Duodenal mucosa (tissue), 2 donors: ENCODE results near the gene TRANK1.
"Not testable (repeated sequence)": the region's sequence is repeated elsewhere in the genome, so short reads cannot be mapped to it uniquely, and the experiment has no call there.

ENCODE experiments used
- H3K27ac ChIP-seq: one replicate; pipeline ENCODE4 v1.7.0; 2013; ENCODE audit warnings: low read depth, low read length
- H3K27me3 ChIP-seq, 2 donors: one replicate each; pipeline ENCODE4 v1.7.0; 2013; ENCODE audit warnings: low read length in 2 of 2, control low read depth in 1 of 2; ENCODE audit not compliant: insufficient read depth in 2 of 2, control insufficient read depth in 1 of 2
- H3K36me3 ChIP-seq, 2 donors: one replicate each; pipeline ENCODE4 v1.7.0; 2013; ENCODE audit warnings: low read length in 2 of 2, control low read depth in 1 of 2; ENCODE audit not compliant: insufficient read depth in 2 of 2, control insufficient read depth in 1 of 2
- H3K4me1 ChIP-seq, 2 donors: one replicate each; pipeline ENCODE4 v1.7.0; 2013; ENCODE audit warnings: low read length in 2 of 2, control low read depth in 1 of 2; ENCODE audit not compliant: insufficient read depth in 2 of 2, control insufficient read depth in 1 of 2
- H3K4me3 ChIP-seq, 2 donors: one replicate each; pipeline ENCODE4 v1.7.0; 2013; ENCODE audit warnings: low read length in 2 of 2, low read depth in 1 of 2
- H3K9ac ChIP-seq, 2 donors: one replicate each; pipeline ENCODE4 v1.7.0; 2013; ENCODE audit warnings: low read length in 2 of 2, low read depth in 1 of 2
- H3K9me3 ChIP-seq, 2 donors: one replicate each; pipeline ENCODE4 v1.7.0; 2013; ENCODE audit warnings: low read length in 2 of 2, control low read depth in 1 of 2; ENCODE audit not compliant: control insufficient read depth in 1 of 2

TRANK1 gene

DNA sequence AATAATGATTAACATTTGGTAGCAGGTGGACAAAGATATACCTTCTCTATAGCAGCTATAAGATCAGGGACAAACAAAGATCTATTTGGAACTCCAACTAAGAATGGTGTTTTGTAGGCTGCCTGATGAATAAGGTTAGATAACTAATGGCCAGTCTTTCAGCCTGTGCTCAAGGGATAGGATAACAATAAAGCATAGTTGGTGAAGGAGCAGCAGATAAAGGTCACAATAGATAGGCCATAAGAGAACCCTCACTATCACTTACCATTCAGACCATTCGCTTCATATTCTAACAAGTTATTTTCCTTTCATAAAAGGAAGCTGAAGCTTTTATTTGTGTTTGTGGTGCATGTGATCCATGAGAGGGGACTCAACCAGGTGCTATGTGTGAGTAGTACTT, 28.3 kb upstream of the TRANK1 start:
- no peak overlapping the region for H3K4me3 ChIP-seq
- no peaks in the 10 kb centered on the region for H3K36me3 ChIP-seq
- no peak overlapping the region for H3K27ac ChIP-seq
- peaks cover 0 to 4% of the 10 kb centered on the region in 2 donors for H3K4me1 ChIP-seq
- H3K9ac ChIP-seq = no peak overlapping the region
- peaks cover 0 to 4% of the 10 kb centered on the region in 2 donors for H3K9me3 ChIP-seq
- no peaks in the 10 kb centered on the region for H3K27me3 ChIP-seq

GRCh38 chr3:36972163-36972562, 27.3 kb upstream of the TRANK1 start:
- peaks cover 0 to 4% of the 10 kb centered on the region in 2 donors for H3K4me1 ChIP-seq
- no peaks in the 10 kb centered on the region for H3K27me3 ChIP-seq
- H3K9me3 ChIP-seq = peaks cover 0 to 4% of the 10 kb centered on the region in 2 donors
- no peak overlapping the region for H3K9ac ChIP-seq
- no peak overlapping the region for H3K27ac ChIP-seq
- no peaks in the 10 kb centered on the region for H3K36me3 ChIP-seq
- no peak overlapping the region for H3K4me3 ChIP-seq

- H3K9me3 ChIP-seq = no peaks in the 10 kb centered on the region
- no peaks in the 10 kb centered on the region for H3K36me3 ChIP-seq
- H3K27me3 ChIP-seq = no peaks in the 10 kb centered on the region
- H3K4me1 ChIP-seq = peaks cover 0 to 4% of the 10 kb centered on the region in 2 donors
- H3K4me3 ChIP-seq = no peak overlapping the region
- H3K9ac ChIP-seq = no peak overlapping the region
- H3K27ac ChIP-seq = no peak overlapping the region
Measured at GRCh38 chr3:36969540-36970432, 24.9 kb upstream of the TRANK1 start.

DNA sequence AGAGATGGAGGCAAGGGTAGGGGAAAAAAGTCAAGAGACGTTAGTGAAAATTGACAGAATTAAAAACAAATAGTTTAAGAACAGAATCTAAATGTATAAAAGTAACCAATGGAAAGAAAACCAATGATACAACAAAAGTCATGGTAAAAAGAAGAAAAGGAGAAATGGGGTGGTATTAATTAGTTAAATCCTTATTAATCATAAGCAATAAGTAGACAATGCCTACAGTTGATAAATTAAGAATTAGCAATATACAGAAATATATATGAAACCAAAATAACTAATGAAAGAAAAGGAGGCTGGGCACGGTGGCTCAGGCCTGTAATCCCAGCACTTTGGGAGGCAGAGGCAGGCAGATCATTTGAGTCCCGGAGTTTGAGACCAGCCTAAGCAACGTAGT, 24.2 kb upstream of the TRANK1 start:
- H3K4me3 ChIP-seq = no peak overlapping the region
- H3K9me3 ChIP-seq = no peaks in the 10 kb centered on the region
- H3K9ac ChIP-seq = no peak overlapping the region
- H3K27me3 ChIP-seq = no peaks in the 10 kb centered on the region
- H3K27ac ChIP-seq = no peak overlapping the region
- no peaks in the 10 kb centered on the region for H3K36me3 ChIP-seq
- peaks cover 0 to 4% of the 10 kb centered on the region in 2 donors for H3K4me1 ChIP-seq

GRCh38 chr3:36965440-36965839, 20.6 kb upstream of the TRANK1 start:
- Histone ChIP-seq H3K4me3 (no peak overlapping the region), H3K9ac (no peak overlapping the region), H3K4me1 (peaks cover 0 to 4% of the 10 kb centered on the region in 2 donors), H3K27me3 (no peaks in the 10 kb centered on the region), H3K36me3 (no peaks in the 10 kb centered on the region), H3K27ac (no peak overlapping the region), H3K9me3 (no peaks in the 10 kb centered on the region)

DNA sequence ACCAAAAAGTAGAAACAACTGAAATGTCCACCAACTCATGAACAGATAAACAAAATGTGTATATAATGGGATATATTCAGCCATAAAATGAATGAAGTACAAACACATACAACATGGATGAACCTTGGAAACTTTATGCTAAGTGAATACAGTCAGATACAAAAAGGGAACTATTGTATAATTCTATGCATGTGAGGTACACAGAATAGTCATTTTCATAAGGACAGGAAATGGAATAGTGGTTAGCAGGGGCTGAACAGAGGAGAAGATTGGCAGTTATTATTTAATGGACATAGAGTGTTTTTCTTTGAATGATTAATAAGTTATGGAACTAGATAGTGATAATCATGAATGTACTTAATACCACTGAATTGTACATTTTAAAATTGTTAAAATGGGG, 20.0 kb upstream of the TRANK1 start:
- no peaks in the 10 kb centered on the region for H3K27me3 ChIP-seq
- H3K9me3 ChIP-seq = no peaks in the 10 kb centered on the region
- peaks cover 0 to 2% of the 10 kb centered on the region in 2 donors for H3K4me1 ChIP-seq
- H3K4me3 ChIP-seq = no peak overlapping the region
- no peaks in the 10 kb centered on the region for H3K36me3 ChIP-seq
- H3K9ac ChIP-seq = no peak overlapping the region
- no peak overlapping the region for H3K27ac ChIP-seq

GRCh38 chr3:36964331-36964730, 19.5 kb upstream of the TRANK1 start:
- Histone ChIP-seq H3K27ac (no peak overlapping the region), H3K4me3 (no peak overlapping the region), H3K27me3 (no peaks in the 10 kb centered on the region), H3K9me3 (no peaks in the 10 kb centered on the region), H3K9ac (no peak overlapping the region), H3K36me3 (no peaks in the 10 kb centered on the region), H3K4me1 (no peaks in the 10 kb centered on the region)

- H3K27me3 ChIP-seq, H3K9ac ChIP-seq, H3K9me3 ChIP-seq, H3K4me3 ChIP-seq, H3K4me1 ChIP-seq, H3K27ac ChIP-seq, H3K36me3 ChIP-seq: not testable (repeated sequence)
Measured at GRCh38 chr3:36963008-36963407, 18.2 kb upstream of the TRANK1 start.

- Histone ChIP-seq H3K27me3 (no peaks in the 10 kb centered on the region), H3K36me3 (no peaks in the 10 kb centered on the region), H3K4me3 (no peak overlapping the region), H3K27ac (no peak overlapping the region), H3K9me3 (no peaks in the 10 kb centered on the region), H3K9ac (no peak overlapping the region), H3K4me1 (peaks cover 5 to 9% of the 10 kb centered on the region in 2 donors)
Measured at GRCh38 chr3:36960502-36960901, 15.6 kb upstream of the TRANK1 start.

GRCh38 chr3:36959821-36960220, 15.0 kb upstream of the TRANK1 start:
- H3K27me3 ChIP-seq = no peaks in the 10 kb centered on the region
- H3K27ac ChIP-seq = no peak overlapping the region
- no peaks in the 10 kb centered on the region for H3K9me3 ChIP-seq
- no peaks in the 10 kb centered on the region for H3K36me3 ChIP-seq
- peaks cover 5 to 9% of the 10 kb centered on the region in 2 donors for H3K4me1 ChIP-seq
- no peak overlapping the region for H3K9ac ChIP-seq
- no peak overlapping the region for H3K4me3 ChIP-seq
